Panc1 (cell line): ENCODE data around the gene SNED1. TPM values are rescaled to one million over a fixed set of nuclear protein-coding genes. Genes with fewer than 3 reads are reported as not detected.

Experiments
- ATAC-seq: fragments of 200-7000 bp; cut with Tn5 transposase; 2 replicates; pipeline ENCODE4 v1.9.1; 2020; ENCODE audit warnings: mild to moderate bottlenecking, moderate library complexity
- BruUV-seq: library from RNA; stranded (reverse); fragments of 400-500 nt; replicated peaks from 2 replicates; lab custom pipeline; 2021; lab: Mats Ljungman, UMichigan
- CTCF ChIA-PET: fragments of 300-600 bp; sonication (Branson Sonifier 250); formaldehyde crosslinking; loops from one replicate; lab custom pipeline; 2022; ENCODE audit warnings: antibody characterized with exemption; lab: Charles Lee
- POLR2A ChIA-PET: fragments of 300-600 bp; sonication (Branson Sonifier 250); formaldehyde crosslinking; loops from one replicate; lab custom pipeline; 2022; ENCODE audit warnings: antibody characterized with exemption; lab: Charles Lee
- DNase-seq: peaks from one replicate; pipeline ENCODE4 v3.0.0-alpha.2; 2010; ENCODE audit warnings: low read depth, low spot score
- H3K27ac ChIP-seq: 2 replicates; pipeline ENCODE4 v1.5.1; 2011; ENCODE audit warnings: mild to moderate bottlenecking, low read length, inconsistent platforms
- H3K27me3 ChIP-seq: fragments of 200-500 bp; sonication (Bioruptor generic); 2 replicates; pipeline ENCODE4 v1.6.0; 2014; ENCODE audit warnings: low read length, inconsistent platforms; ENCODE audit not compliant: control insufficient read depth, insufficient read depth
- H3K36me3 ChIP-seq: fragments of 200-500 bp; sonication (Bioruptor generic); 2 replicates; pipeline ENCODE4 v1.5.1; 2014; ENCODE audit warnings: inconsistent platforms, mild to moderate bottlenecking, low read length, moderate library complexity; ENCODE audit not compliant: control insufficient read depth, insufficient read depth
- H3K4me1 ChIP-seq: 2 replicates; pipeline ENCODE4 v1.5.1; 2011; ENCODE audit warnings: inconsistent platforms, mild to moderate bottlenecking, low read length, moderate library complexity; ENCODE audit not compliant: control insufficient read depth, insufficient read depth
- H3K4me3 ChIP-seq, 2 experiments: 2 replicates each; pipeline ENCODE4 v1.5.1; 2011 to 2012; ENCODE audit warnings: low read depth in 2 of 2, low read length in 2 of 2, mild to moderate bottlenecking in 2 of 2, inconsistent platforms in 1 of 2, moderate library complexity in 1 of 2
- H3K9me3 ChIP-seq: fragments of 200-500 bp; sonication (Bioruptor generic); 2 replicates; pipeline ENCODE4 v1.5.1; 2014; ENCODE audit warnings: low read depth, mild to moderate bottlenecking, inconsistent platforms, low read length, moderate library complexity; ENCODE audit not compliant: control insufficient read depth, insufficient read depth
- CTCF ChIP-seq: fragments of 450-650 bp; IDR thresholded peaks from 2 replicates; pipeline ENCODE4 v1.5.1; 2017; ENCODE audit warnings: mild to moderate bottlenecking
- POLR2AphosphoS5 ChIP-seq: IDR thresholded peaks from 2 replicates; pipeline ENCODE4 v1.6.1; 2012; ENCODE audit warnings: mild to moderate bottlenecking, low read depth, low read length, moderate library complexity
- REST ChIP-seq, 2 experiments: IDR thresholded peaks; 2 replicates each; pipeline ENCODE4 v1.6.1; 2011 to 2012; ENCODE audit warnings: low read depth in 2 of 2, control low read depth in 1 of 2, low read length in 1 of 2, mild to moderate bottlenecking in 1 of 2, moderate library complexity in 1 of 2; ENCODE audit not compliant: insufficient read depth in 1 of 2
- SIN3A ChIP-seq: IDR thresholded peaks from 2 replicates; pipeline ENCODE4 v1.6.1; 2012; ENCODE audit warnings: low read depth, mild to moderate bottlenecking, low read length, moderate library complexity, borderline replicate concordance; ENCODE audit not compliant: insufficient read depth
- TCF7L2 ChIP-seq: IDR thresholded peaks from 2 replicates; pipeline ENCODE4 v1.6.1; 2011; ENCODE audit warnings: mild to moderate bottlenecking, low read depth, low read length, inconsistent platforms
- in situ Hi-C: cut with HindIII; loops from 2 replicates; pipeline ENCODE4 v1.10.0; 2016; ENCODE audit warnings: low sequenced_read_pairs, low pct_unique_long_range_greater_than_20kb
- intact Hi-C: fragments of 100-400 bp; cut with micrococcal nuclease; formaldehyde crosslinking; loops from one replicate; pipeline ENCODE4 v1.10.0; 2022; ENCODE audit not compliant: unreplicated experiment
- total RNA-seq: library from RNA; stranded (reverse); gene quantifications from one replicate; pipeline ENCODE4 v1.2.1, GENCODE V29; 2021; ENCODE audit not compliant: unreplicated experiment

SNED1 gene
- total RNA-seq, 1 experiment from 2014 or later: 11.0 TPM

GRCh38 chr2:241112046-241112445 is 113.6 kb downstream of the SNED1 start:
- H3K27me3 ChIP-seq: no peaks in the 10 kb centered on the region
- H3K36me3 ChIP-seq: no peaks in the 10 kb centered on the region
- intact Hi-C loops (no loop called here), in situ Hi-C loops (no loop called here)
- no peaks in the 10 kb centered on the region for H3K4me1 ChIP-seq
- no peak overlapping the region for H3K27ac ChIP-seq
- BruUV-seq: no TSS peak
- ChIA-PET CTCF (no interaction called here), POLR2A (no interaction called here)
- H3K9me3 ChIP-seq: no peaks in the 10 kb centered on the region
- no peak for ATAC-seq
- H3K4me3 ChIP-seq: no peak overlapping the region
- no peak for DNase-seq
- TF ChIP-seq REST (IDR thresholded peaks at IDR 0.05; ENCODE audit: insufficient read depth in 1 of 2, low read depth in 2 of 2, low read length in 1 of 2): no peak
- TF ChIP-seq CTCF: no peak
- TF ChIP-seq POLR2AphosphoS5: no peak
- no peak for TF ChIP-seq SIN3A
- TF ChIP-seq TCF7L2: no peak

- H3K9me3 ChIP-seq: no peaks in the 10 kb centered on the region
- H3K27ac ChIP-seq: no peak overlapping the region
- DNase-seq: no peak
- TF ChIP-seq REST (IDR thresholded peaks at IDR 0.05; ENCODE audit: insufficient read depth in 1 of 2, low read depth in 2 of 2, low read length in 1 of 2) (no peak), TCF7L2 (no peak), CTCF (no peak), SIN3A (no peak), POLR2AphosphoS5 (no peak)
- no peak for ATAC-seq
- in situ Hi-C loops: no loop called here
- H3K27me3 ChIP-seq: no peaks in the 10 kb centered on the region
- ChIA-PET POLR2A (no interaction called here), CTCF (no interaction called here)
- no TSS peak for BruUV-seq
- intact Hi-C loops: no loop called here
- no peaks in the 10 kb centered on the region for H3K36me3 ChIP-seq
- no peak overlapping the region for H3K4me3 ChIP-seq
- no peaks in the 10 kb centered on the region for H3K4me1 ChIP-seq
These were observed 114.2 kb downstream of the SNED1 start for GRCh38 chr2:241112592-241112991.
